ENCODE data around the gene TANC1. TPM values are rescaled to one million over a fixed set of nuclear protein-coding genes. Genes with fewer than 3 reads are reported as not detected.

TANC1 gene
- total RNA-seq, 1 donor = 34.7 TPM

- H3K4me3 ChIP-seq (ENCODE audit: insufficient read depth, low read length) = no peak overlapping the region
- no peaks in the 10 kb centered on the region for H4K20me1 ChIP-seq (ENCODE audit: insufficient read depth, low read length)
- peaks cover 15% of the 10 kb centered on the region for H3K4me1 ChIP-seq (ENCODE audit: insufficient read depth, low read length)
- DNase-seq (ENCODE audit: insufficient read length, low spot score, missing footprints) = no peak
- H3K79me2 ChIP-seq (ENCODE audit: insufficient read depth, low read length) = peaks cover 44% of the 10 kb centered on the region
- H3K27ac ChIP-seq (ENCODE audit: low read depth, low read length) = no peak overlapping the region
- H3K27me3 ChIP-seq (ENCODE audit: insufficient read depth, low read length) = no peaks in the 10 kb centered on the region
- H3K36me3 ChIP-seq (ENCODE audit: insufficient read depth, low read length) = peaks cover 4% of the 10 kb centered on the region
- H2AFZ ChIP-seq (ENCODE audit: low read length) = no peak overlapping the region
- TF ChIP-seq, protein P1, sequence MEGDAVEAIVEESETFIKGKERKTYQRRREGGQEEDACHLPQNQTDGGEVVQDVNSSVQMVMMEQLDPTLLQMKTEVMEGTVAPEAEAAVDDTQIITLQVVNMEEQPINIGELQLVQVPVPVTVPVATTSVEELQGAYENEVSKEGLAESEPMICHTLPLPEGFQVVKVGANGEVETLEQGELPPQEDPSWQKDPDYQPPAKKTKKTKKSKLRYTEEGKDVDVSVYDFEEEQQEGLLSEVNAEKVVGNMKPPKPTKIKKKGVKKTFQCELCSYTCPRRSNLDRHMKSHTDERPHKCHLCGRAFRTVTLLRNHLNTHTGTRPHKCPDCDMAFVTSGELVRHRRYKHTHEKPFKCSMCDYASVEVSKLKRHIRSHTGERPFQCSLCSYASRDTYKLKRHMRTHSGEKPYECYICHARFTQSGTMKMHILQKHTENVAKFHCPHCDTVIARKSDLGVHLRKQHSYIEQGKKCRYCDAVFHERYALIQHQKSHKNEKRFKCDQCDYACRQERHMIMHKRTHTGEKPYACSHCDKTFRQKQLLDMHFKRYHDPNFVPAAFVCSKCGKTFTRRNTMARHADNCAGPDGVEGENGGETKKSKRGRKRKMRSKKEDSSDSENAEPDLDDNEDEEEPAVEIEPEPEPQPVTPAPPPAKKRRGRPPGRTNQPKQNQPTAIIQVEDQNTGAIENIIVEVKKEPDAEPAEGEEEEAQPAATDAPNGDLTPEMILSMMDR (IDR thresholded peaks at IDR 0.05; ENCODE audit: extremely low read depth, low read depth, low read length) = no peak
- no peaks in the 10 kb centered on the region for H3K9me3 ChIP-seq (ENCODE audit: low read depth, low read length)
- H3K4me2 ChIP-seq (ENCODE audit: insufficient read depth, low read length) = no peak overlapping the region
Measured at GRCh38 chr2:159003555-159003954, 35.1 kb downstream of the TANC1 start.

GRCh38 chr2:159004849-159005248 is 36.4 kb downstream of the TANC1 start:
- Histone ChIP-seq H2AFZ (ENCODE audit: low read length) (no peak overlapping the region), H3K79me2 (ENCODE audit: insufficient read depth, low read length) (peaks cover 47% of the 10 kb centered on the region), H4K20me1 (ENCODE audit: insufficient read depth, low read length) (no peaks in the 10 kb centered on the region)

GRCh38 chr2:159009940-159010339 is 41.5 kb downstream of the TANC1 start:
- H3K4me2 ChIP-seq (ENCODE audit: insufficient read depth, low read length) = peak overlapping the region; percentile 64
- no peaks in the 10 kb centered on the region for H3K9me3 ChIP-seq (ENCODE audit: low read depth, low read length)
- H3K36me3 ChIP-seq (ENCODE audit: insufficient read depth, low read length) = peaks cover under 1% of the 10 kb centered on the region
- peaks cover 7% of the 10 kb centered on the region for H4K20me1 ChIP-seq (ENCODE audit: insufficient read depth, low read length)
- TF ChIP-seq, protein P1 (IDR thresholded peaks at IDR 0.05; ENCODE audit: extremely low read depth, low read depth, low read length) = no peak
- peaks cover 31% of the 10 kb centered on the region for H3K79me2 ChIP-seq (ENCODE audit: insufficient read depth, low read length)
- peaks cover 23% of the 10 kb centered on the region for H3K4me1 ChIP-seq (ENCODE audit: insufficient read depth, low read length)
- no peak overlapping the region for H2AFZ ChIP-seq (ENCODE audit: low read length)
- H3K27me3 ChIP-seq (ENCODE audit: insufficient read depth, low read length) = no peaks in the 10 kb centered on the region
- DNase-seq (ENCODE audit: insufficient read length, low spot score, missing footprints) = no peak
- no peak overlapping the region for H3K4me3 ChIP-seq (ENCODE audit: insufficient read depth, low read length)
- peak overlapping the region; percentile 86 for H3K27ac ChIP-seq (ENCODE audit: low read depth, low read length)

More at GRCh38 chr2:159004849-159005248, 36.4 kb downstream of the TANC1 start:
- Histone ChIP-seq H3K4me2 (ENCODE audit: insufficient read depth, low read length) (no peak overlapping the region), H3K27me3 (ENCODE audit: insufficient read depth, low read length) (no peaks in the 10 kb centered on the region), H3K4me1 (ENCODE audit: insufficient read depth, low read length) (peaks cover 6% of the 10 kb centered on the region), H3K4me3 (ENCODE audit: insufficient read depth, low read length) (no peak overlapping the region), H3K36me3 (ENCODE audit: insufficient read depth, low read length) (peaks cover 4% of the 10 kb centered on the region), H3K9me3 (ENCODE audit: low read depth, low read length) (no peaks in the 10 kb centered on the region), H3K27ac (ENCODE audit: low read depth, low read length) (no peak overlapping the region)
- DNase-seq (ENCODE audit: insufficient read length, low spot score, missing footprints) = no peak
- TF ChIP-seq, protein P1 (IDR thresholded peaks at IDR 0.05; ENCODE audit: extremely low read depth, low read depth, low read length) = no peak

DNA sequence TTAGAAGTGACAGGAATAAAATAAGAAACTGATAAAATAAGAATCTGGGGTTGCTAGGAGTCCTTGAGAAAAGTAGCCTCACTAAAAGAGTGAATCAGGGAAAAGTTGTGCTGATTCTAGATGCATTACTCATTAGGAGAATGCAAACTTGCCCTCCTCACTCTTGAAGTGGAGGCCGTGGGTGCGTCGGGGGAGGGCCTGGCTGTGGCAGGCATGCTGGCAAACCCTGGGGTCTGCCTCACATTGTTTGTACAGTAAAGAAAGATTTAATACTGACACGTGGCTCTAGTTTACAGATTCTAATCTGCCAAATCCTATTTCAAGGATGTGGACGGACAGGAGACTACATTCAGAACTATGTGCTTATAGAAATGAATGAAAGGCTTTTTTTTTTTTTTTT is 41.9 kb downstream of the TANC1 start:
- DNase-seq (ENCODE audit: insufficient read length, low spot score, missing footprints) = peak; percentile 64
- H3K79me2 ChIP-seq (ENCODE audit: insufficient read depth, low read length) = peaks cover 30% of the 10 kb centered on the region
- H3K9me3 ChIP-seq (ENCODE audit: low read depth, low read length) = no peaks in the 10 kb centered on the region
- no peaks in the 10 kb centered on the region for H3K27me3 ChIP-seq (ENCODE audit: insufficient read depth, low read length)
- H3K4me1 ChIP-seq (ENCODE audit: insufficient read depth, low read length) = peaks cover 23% of the 10 kb centered on the region
- peaks cover 4% of the 10 kb centered on the region for H3K36me3 ChIP-seq (ENCODE audit: insufficient read depth, low read length)
- H4K20me1 ChIP-seq (ENCODE audit: insufficient read depth, low read length) = peaks cover 7% of the 10 kb centered on the region
- H3K27ac ChIP-seq (ENCODE audit: low read depth, low read length) = peak overlapping the region; percentile 86
- no peak overlapping the region for H3K4me3 ChIP-seq (ENCODE audit: insufficient read depth, low read length)
- H3K4me2 ChIP-seq (ENCODE audit: insufficient read depth, low read length) = peak overlapping the region; percentile 64
- TF ChIP-seq, protein P1 (IDR thresholded peaks at IDR 0.05; ENCODE audit: extremely low read depth, low read depth, low read length) = no peak
- H2AFZ ChIP-seq (ENCODE audit: low read length) = no peak overlapping the region

Data from osteoblast (primary cell).